ENCODE data around the gene SUOX.

DNA sequence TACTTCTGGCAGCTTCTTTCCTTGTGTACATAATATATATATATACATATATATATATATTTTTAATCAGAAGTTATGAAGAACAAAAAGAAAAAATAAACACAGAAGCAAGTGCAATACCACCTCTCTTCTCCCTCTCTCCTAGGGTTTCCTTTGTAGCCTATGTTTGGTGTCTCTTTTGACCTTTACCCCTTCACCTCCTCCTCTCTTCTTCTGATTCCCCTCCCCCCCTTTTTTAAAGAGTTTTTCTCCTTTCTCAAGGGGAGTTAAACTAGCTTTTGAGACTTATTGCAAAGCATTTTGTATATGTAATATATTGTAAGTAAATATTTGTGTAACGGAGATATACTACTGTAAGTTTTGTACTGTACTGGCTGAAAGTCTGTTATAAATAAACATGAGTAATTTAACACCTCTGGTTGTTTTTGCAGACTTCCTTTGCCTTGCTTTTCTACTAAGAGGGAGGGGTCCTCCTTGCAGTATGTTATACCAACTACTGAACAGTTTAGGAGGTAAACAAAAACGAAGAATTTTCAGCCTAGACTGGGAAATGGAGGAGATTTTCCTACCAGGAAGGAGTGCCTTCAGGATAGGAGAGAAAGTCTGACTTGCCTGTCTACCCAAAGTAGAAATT, 41.1 kb downstream of the SUOX start:
- no peak for TF ChIP-seq POLR2A (IDR thresholded peaks at IDR 0.05; ENCODE audit: low read length)
- TF ChIP-seq GATA1 (IDR thresholded peaks at IDR 0.05; ENCODE audit: low read depth, low read length): no peak

All from erythroblast (primary cell).